T-cell (primary cell): ENCODE measurements around the gene STK39. TPM values are rescaled to one million over a fixed set of nuclear protein-coding genes. Genes with fewer than 3 reads are reported as not detected.

Source experiments
- ATAC-seq, 4 experiments: fragments of 200-7000 bp in 3 of 4; fragments of 150-1000 bp in 1 of 4; cut with Tn5 transposase; replicated peaks in 1 of 4; 1 replicate in 3 of 4; 2 replicates in 1 of 4; pipeline ENCODE4 v1.10.0; 2021; ENCODE audit warnings: moderate library complexity in 3 of 4, mild to moderate bottlenecking in 2 of 4, moderate number of reproducible peaks in 1 of 4
- CTCF ChIA-PET, 2 donors: fragments of 300-600 bp; sonication (Branson Sonifier 250); formaldehyde crosslinking; loops; one replicate each; lab custom pipeline; 2022; ENCODE audit warnings: antibody characterized with exemption in 2 of 2; lab: Charles Lee
- POLR2A ChIA-PET, 2 donors: fragments of 300-600 bp; sonication (Branson Sonifier 250); formaldehyde crosslinking; loops; one replicate each; lab custom pipeline; 2022; ENCODE audit warnings: antibody characterized with exemption in 2 of 2; lab: Charles Lee
- DNase-seq, 35 experiments: peaks; one replicate each; pipeline versions ENCODE4 v3.0.0 to v3.0.0-alpha.2; 2013 to 2023
- H3K27ac ChIP-seq: one replicate; pipeline ENCODE4 v1.5.1; 2013; ENCODE audit warnings: low read length
- H3K27me3 ChIP-seq, 2 experiments: replicated peaks in 1 of 2; 1 replicate in 1 of 2; 2 replicates in 1 of 2; pipeline versions ENCODE4 v1.6.1 to v1.7.0; 2013; ENCODE audit warnings: low read length in 1 of 2, mixed read lengths in 1 of 2; ENCODE audit not compliant: control insufficient read depth in 2 of 2, insufficient read depth in 2 of 2; ENCODE audit errors: extremely low read depth in 1 of 2
- H3K36me3 ChIP-seq, 2 donors: 1 replicate in 1 of 2; 2 replicates in 1 of 2; pipeline versions ENCODE4 v1.6.1 to v1.7.0; 2013; ENCODE audit warnings: low read length in 1 of 2; ENCODE audit not compliant: control insufficient read depth in 2 of 2, insufficient read depth in 1 of 2; ENCODE audit errors: extremely low read depth in 1 of 2
- H3K4me1 ChIP-seq, 2 experiments: 1 replicate in 1 of 2; 2 replicates in 1 of 2; pipeline versions ENCODE4 v1.6.1 to v1.7.0; 2013; ENCODE audit warnings: low read length in 2 of 2, mixed read lengths in 1 of 2; ENCODE audit not compliant: insufficient read depth in 2 of 2, control insufficient read depth in 1 of 2; ENCODE audit errors: extremely low read depth in 1 of 2
- H3K4me3 ChIP-seq, 2 donors: 1 replicate in 1 of 2; 2 replicates in 1 of 2; pipeline versions ENCODE4 v1.5.1 to v1.7.0; 2013; ENCODE audit warnings: mild to moderate bottlenecking in 2 of 2, low read length in 1 of 2, moderate library complexity in 1 of 2; ENCODE audit not compliant: control insufficient read depth in 1 of 2; ENCODE audit errors: extremely low read depth in 1 of 2
- H3K9me3 ChIP-seq: 2 replicates; pipeline ENCODE4 v1.7.0; 2013
- H3K27ac Mint-ChIP-seq, 2 donors: one replicate each; pipeline ENCODE4 v1.8.0; 2020 to 2021; ENCODE audit warnings: mild to moderate bottlenecking in 2 of 2, mixed read lengths in 2 of 2
- H3K27me3 Mint-ChIP-seq, 2 donors: one replicate each; pipeline ENCODE4 v1.8.0; 2021 to 2022; ENCODE audit warnings: mixed read lengths in 2 of 2
- H3K36me3 Mint-ChIP-seq: one replicate; pipeline ENCODE4 v1.8.0; 2021; ENCODE audit warnings: mixed read lengths
- H3K4me1 Mint-ChIP-seq, 3 donors: one replicate each; pipeline ENCODE4 v1.8.0; 2020 to 2022; ENCODE audit warnings: mixed read lengths in 3 of 3, mild to moderate bottlenecking in 1 of 3
- H3K4me3 Mint-ChIP-seq, 3 donors: one replicate each; pipeline ENCODE4 v1.8.0; 2020 to 2022; ENCODE audit warnings: mild to moderate bottlenecking in 3 of 3, mixed read lengths in 3 of 3, moderate library complexity in 3 of 3
- H3K9me3 Mint-ChIP-seq, 3 donors: one replicate each; pipeline ENCODE4 v1.8.0; 2020 to 2022; ENCODE audit warnings: mixed read lengths in 3 of 3
- WGBS: methylation state at CpG from one replicate; pipeline ENCODE4 v1.1.5; 2013; ENCODE audit warnings: missing lambda C conversion rate; ENCODE audit not compliant: insufficient coverage; 5-methylcytosine and 5-hydroxymethylcytosine counted together
- total RNA-seq, 35 experiments: library from RNA in 6 of 35; stranded (reverse) in 6 of 35; fragments of 120-200 nt in 1 of 35; gene quantifications; one replicate each; pipeline versions ENCODE4 v1.2.1 to v1.2.4 and lab custom pipeline; 2013 to 2026

STK39 gene
- total RNA-seq, 5 donors from 2014 or later (not counting 1 experiment from before 2014, with no cell fraction given), result 15.4 to 25.8 (median 21.0) TPM

- CTCF ChIA-PET, result interaction anchor here in 1 of 2 donors (0.5 kb wide), 1 partner anchor 36 kb away, joined by 3 read pairs; no protein-coding TSS in a partner anchor
- 53% methylated on average over 4 of the region's 7 CpGs for WGBS
- peak in 1 of 35 experiments; percentile 29 for DNase-seq
Observed at GRCh38 chr2:168245074-168245825, 2.1 kb downstream of the STK39 start.

GRCh38 chr2:168244318-168244717 is 3.1 kb downstream of the STK39 start:
- WGBS, result 5% methylated on average over 7 of the region's 8 CpGs
- Histone ChIP-seq H3K4me1 (peaks cover 39 to 63% of the 10 kb centered on the region in 2 experiments), H3K4me3 (peak overlapping the region in 1 of 2 donors; percentile 5), H3K27me3 (no peaks in the 10 kb centered on the region), H3K9me3 (no peaks in the 10 kb centered on the region), H3K27ac (peak overlapping the region; percentile 54), H3K36me3 (no peaks in the 10 kb centered on the region)
- ChIA-PET POLR2A (no interaction called here), CTCF (interaction anchor here in 1 of 2 donors (0.6 kb wide), 1 partner anchor 42 kb away, joined by 4 read pairs; no protein-coding TSS in a partner anchor)
- Mint-ChIP-seq H3K4me1 (peaks cover 36 to 45% (median 38%) of the 10 kb centered on the region in 3 donors), H3K4me3 (peak overlapping the region; percentile 23 to 92 (median 60)), H3K27me3 (no peaks in the 10 kb centered on the region), H3K9me3 (no peaks in the 10 kb centered on the region), H3K27ac (peak overlapping the region; percentile 79 to 88), H3K36me3 (no peaks in the 10 kb centered on the region)
- DNase-seq (peak in 32 of 35 experiments; percentile 9 to 66 (median 31)), ATAC-seq (peak in 1 of 4 experiments; percentile 25)

More at GRCh38 chr2:168245074-168245825, 2.1 kb downstream of the STK39 start:
- H3K4me1 Mint-ChIP-seq, result peaks cover 36 to 45% (median 38%) of the 10 kb centered on the region in 3 donors
- ATAC-seq, result no peak
- POLR2A ChIA-PET, result interaction anchor here in 1 of 2 donors (0.6 kb wide), 1 partner anchor 1441 kb away, joined by 3 read pairs; no protein-coding TSS in a partner anchor
- Histone ChIP-seq H3K9me3 (no peaks in the 10 kb centered on the region), H3K4me3 (peak overlapping the region in 1 of 2 donors; percentile 74), H3K4me1 (peaks cover 38 to 54% of the 10 kb centered on the region in 2 experiments), H3K27me3 (no peaks in the 10 kb centered on the region), H3K27ac (peak overlapping the region; percentile 54), H3K36me3 (no peaks in the 10 kb centered on the region)
- H3K9me3 Mint-ChIP-seq, result no peaks in the 10 kb centered on the region
- H3K27me3 Mint-ChIP-seq, result no peaks in the 10 kb centered on the region
- H3K27ac Mint-ChIP-seq, result peak overlapping the region; percentile 79 to 88
- H3K4me3 Mint-ChIP-seq, result peak overlapping the region; percentile 69 to 92 (median 82)
- H3K36me3 Mint-ChIP-seq, result no peaks in the 10 kb centered on the region

DNA sequence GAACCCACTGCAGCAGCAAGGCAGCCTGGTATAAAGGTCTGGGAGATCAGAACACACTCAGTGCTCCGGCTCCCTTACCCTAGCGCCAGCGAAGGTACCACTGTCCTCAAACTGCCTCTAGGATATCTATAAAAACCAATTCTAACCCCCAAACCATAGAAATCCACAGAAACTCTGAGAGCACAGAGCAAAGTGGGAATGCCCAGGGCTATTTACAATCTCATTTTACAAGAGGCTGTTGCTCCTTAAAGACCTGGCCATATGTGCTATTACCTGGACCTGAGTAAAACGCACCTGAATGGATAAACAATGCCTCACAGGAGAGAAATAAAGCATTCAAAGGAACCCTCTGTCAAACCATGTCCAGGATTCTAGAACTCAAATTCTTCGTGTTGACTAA is 4.3 kb downstream of the STK39 start:
- 87% methylated on average over 4 of the region's 5 CpGs for WGBS
- Mint-ChIP-seq H3K4me3 (peak overlapping the region in 1 of 3 donors; percentile 92), H3K27me3 (no peaks in the 10 kb centered on the region), H3K9me3 (no peaks in the 10 kb centered on the region), H3K4me1 (peaks cover 31 to 45% (median 39%) of the 10 kb centered on the region in 3 donors), H3K36me3 (peaks cover 1% of the 10 kb centered on the region), H3K27ac (no peak overlapping the region)
- H3K4me3 ChIP-seq, result no peak overlapping the region
- CTCF ChIA-PET, result no interaction called here
- no peak for DNase-seq
- H3K27ac ChIP-seq, result no peak overlapping the region
- no peaks in the 10 kb centered on the region for H3K27me3 ChIP-seq
- H3K4me1 ChIP-seq, result peaks cover 44 to 64% of the 10 kb centered on the region in 2 experiments
- H3K36me3 ChIP-seq, result no peaks in the 10 kb centered on the region
- ATAC-seq, result no peak
- POLR2A ChIA-PET, result no interaction called here
- H3K9me3 ChIP-seq, result no peaks in the 10 kb centered on the region

GRCh38 chr2:168241746-168242145 is 5.6 kb downstream of the STK39 start:
- Histone ChIP-seq H3K36me3 (no peaks in the 10 kb centered on the region), H3K9me3 (no peaks in the 10 kb centered on the region), H3K27me3 (no peaks in the 10 kb centered on the region), H3K4me3 (no peak overlapping the region), H3K27ac (no peak overlapping the region), H3K4me1 (peaks cover 49 to 60% of the 10 kb centered on the region in 2 experiments)
- no peak overlapping the region for H3K27ac Mint-ChIP-seq
- no peak for ATAC-seq
- no peak for DNase-seq
- H3K36me3 Mint-ChIP-seq, result peaks cover 11% of the 10 kb centered on the region
- H3K9me3 Mint-ChIP-seq, result no peaks in the 10 kb centered on the region
- H3K4me3 Mint-ChIP-seq, result no peak overlapping the region
- no peaks in the 10 kb centered on the region for H3K27me3 Mint-ChIP-seq
- CTCF ChIA-PET, result no interaction called here
- 85% methylated on average over 5 of the region's 5 CpGs for WGBS
- peaks cover 38 to 48% (median 42%) of the 10 kb centered on the region in 3 donors for H3K4me1 Mint-ChIP-seq
- POLR2A ChIA-PET, result no interaction called here

DNA sequence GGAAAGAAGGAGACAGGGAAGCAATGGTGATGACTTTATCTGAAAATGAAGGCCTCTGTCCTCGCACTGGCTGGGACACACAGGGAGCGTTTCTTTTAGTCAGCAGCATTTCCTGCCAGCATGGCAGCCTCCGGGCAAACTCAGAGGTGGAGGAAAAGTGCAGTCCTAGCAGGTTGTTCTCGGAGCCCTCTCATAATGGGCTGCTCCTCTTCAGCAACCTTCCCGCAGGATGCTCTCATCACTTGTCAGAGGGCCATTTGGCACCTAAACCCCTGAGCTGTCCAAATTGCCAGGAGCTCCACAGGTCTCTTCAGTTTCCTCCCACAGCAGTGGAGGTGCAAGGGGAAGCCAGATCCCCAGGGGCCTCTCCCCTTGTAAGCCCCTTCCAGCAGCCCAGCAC is 6.2 kb downstream of the STK39 start:
- Histone ChIP-seq H3K27ac (no peak overlapping the region), H3K9me3 (no peaks in the 10 kb centered on the region), H3K36me3 (no peaks in the 10 kb centered on the region), H3K4me3 (no peak overlapping the region), H3K27me3 (no peaks in the 10 kb centered on the region), H3K4me1 (peaks cover 49 to 58% of the 10 kb centered on the region in 2 experiments)
- ChIA-PET CTCF (no interaction called here), POLR2A (no interaction called here)
- Mint-ChIP-seq H3K4me1 (peaks cover 38 to 47% (median 42%) of the 10 kb centered on the region in 3 donors), H3K27me3 (no peaks in the 10 kb centered on the region), H3K27ac (no peak overlapping the region), H3K9me3 (no peaks in the 10 kb centered on the region), H3K36me3 (peaks cover 11% of the 10 kb centered on the region), H3K4me3 (no peak overlapping the region)
- ATAC-seq, result peak in 3 of 4 experiments; percentile 44 to 62 (median 48)
- peak in 2 of 35 experiments; percentile 8 to 32 for DNase-seq
- 7% methylated on average over 4 of the region's 5 CpGs for WGBS

DNA sequence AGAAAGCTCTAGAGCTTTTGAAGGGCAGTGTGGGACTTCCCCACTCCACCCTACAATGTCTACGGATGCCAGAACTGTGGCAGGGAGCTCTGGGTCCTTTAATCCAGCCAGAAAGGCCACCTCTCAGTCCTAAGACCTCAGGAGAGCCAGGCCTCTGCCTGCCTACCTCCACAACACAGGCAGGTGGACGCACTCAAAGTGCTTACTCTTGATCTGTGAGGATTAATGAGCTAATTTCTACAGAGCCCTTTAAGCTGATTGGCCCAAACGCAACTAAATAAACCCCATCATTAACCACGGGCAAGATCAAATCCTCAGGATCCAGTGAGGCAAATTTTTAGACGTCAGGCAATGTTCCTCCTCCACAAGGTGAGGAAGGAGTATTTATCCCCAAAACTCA is 8.1 kb downstream of the STK39 start:
- no peak overlapping the region for H3K27ac Mint-ChIP-seq
- H3K9me3 Mint-ChIP-seq, result no peaks in the 10 kb centered on the region
- H3K27me3 ChIP-seq, result no peaks in the 10 kb centered on the region
- no peaks in the 10 kb centered on the region for H3K27me3 Mint-ChIP-seq
- POLR2A ChIA-PET, result interaction anchor here in 1 of 2 donors (0.8 kb wide), 1 partner anchor 44 kb away, joined by 3 read pairs; no protein-coding TSS in a partner anchor
- H3K36me3 Mint-ChIP-seq, result peaks cover 14% of the 10 kb centered on the region
- no peak overlapping the region for H3K27ac ChIP-seq
- ATAC-seq (peak in 1 of 4 experiments; percentile 38), DNase-seq (peak in 1 of 35 experiments; percentile 9)
- no peak overlapping the region for H3K4me3 Mint-ChIP-seq
- CTCF ChIA-PET, result interaction anchor here in 1 of 2 donors (0.5 to 0.9 kb wide), 2 partner anchors 97 to 216 kb away, joined by 3 to 4 read pairs; no protein-coding TSS in a partner anchor
- no peaks in the 10 kb centered on the region for H3K36me3 ChIP-seq
- H3K9me3 ChIP-seq, result no peaks in the 10 kb centered on the region
- peaks cover 33 to 53% of the 10 kb centered on the region in 2 experiments for H3K4me1 ChIP-seq
- H3K4me1 Mint-ChIP-seq, result peaks cover 28 to 38% (median 29%) of the 10 kb centered on the region in 3 donors
- no peak overlapping the region for H3K4me3 ChIP-seq
- WGBS, result no CpG with 5 or more reads among the region's 5 CpGs
